Endodermal cell (in vitro differentiated cells): ENCODE results near the gene TMEM63A. TPM values are rescaled to one million over a fixed set of nuclear protein-coding genes. Genes with fewer than 3 reads are reported as not detected.

ENCODE experiments used
- DNase-seq: peaks from one replicate; pipeline ENCODE4 v3.0.0-alpha.2; 2017
- H3K27ac ChIP-seq: 2 replicates; pipeline ENCODE4 v1.5.1; 2013; ENCODE audit warnings: mild to moderate bottlenecking, low read depth, low read length, moderate library complexity
- H3K27me3 ChIP-seq: 2 replicates; pipeline ENCODE4 v1.6.1; 2013; ENCODE audit warnings: mild to moderate bottlenecking, low read length, moderate library complexity; ENCODE audit not compliant: insufficient read depth, control insufficient read depth, poor library complexity, severe bottlenecking
- H3K36me3 ChIP-seq: 2 replicates; pipeline ENCODE4 v1.7.0; 2013; ENCODE audit warnings: mild to moderate bottlenecking, low read length, moderate library complexity; ENCODE audit not compliant: control insufficient read depth, insufficient read depth
- H3K4me1 ChIP-seq: one replicate; pipeline ENCODE4 v1.7.0; 2013; ENCODE audit warnings: low read length; ENCODE audit not compliant: control insufficient read depth, insufficient read depth
- H3K4me3 ChIP-seq: 2 replicates; pipeline ENCODE4 v1.5.1; 2013; ENCODE audit warnings: mild to moderate bottlenecking, low read length, moderate library complexity
- H3K9ac ChIP-seq: 2 replicates; pipeline ENCODE4 v1.6.1; 2013; ENCODE audit warnings: mild to moderate bottlenecking, low read length, moderate library complexity; ENCODE audit not compliant: poor library complexity, severe bottlenecking; ENCODE audit errors: extremely low read depth
- H3K9me3 ChIP-seq: 2 replicates; pipeline ENCODE4 v1.6.1; 2013; ENCODE audit warnings: mild to moderate bottlenecking, low read length, moderate library complexity; ENCODE audit not compliant: control insufficient read depth
- H3K27ac Mint-ChIP-seq: 2 replicates; pipeline ENCODE4 v1.8.0; 2020; ENCODE audit warnings: mixed read lengths
- H3K27me3 Mint-ChIP-seq: 2 replicates; pipeline ENCODE4 v1.8.0; 2021; ENCODE audit warnings: mild to moderate bottlenecking, mixed read lengths; ENCODE audit not compliant: insufficient read depth
- H3K36me3 Mint-ChIP-seq: 2 replicates; pipeline ENCODE4 v1.8.0; 2020; ENCODE audit warnings: low read depth, mixed read lengths
- H3K4me1 Mint-ChIP-seq: 2 replicates; pipeline ENCODE4 v1.8.0; 2020; ENCODE audit warnings: mixed read lengths
- H3K4me3 Mint-ChIP-seq: 2 replicates; pipeline ENCODE4 v1.8.0; 2020; ENCODE audit warnings: mild to moderate bottlenecking, moderate library complexity, mixed read lengths
- H3K9me3 Mint-ChIP-seq: 2 replicates; pipeline ENCODE4 v1.8.0; 2020; ENCODE audit warnings: mild to moderate bottlenecking, mixed read lengths
- WGBS, 2 experiments: methylation state at CpG; one replicate each; pipeline versions ENCODE4 v1.1.5 to v1.1.7; 2013; ENCODE audit warnings: missing lambda C conversion rate in 2 of 2, mixed read lengths in 1 of 2; ENCODE audit not compliant: insufficient coverage in 1 of 2, insufficient read length in 1 of 2; 5-methylcytosine and 5-hydroxymethylcytosine counted together
- total RNA-seq, 2 donors: library from RNA; stranded (reverse); fragmentation: NEBNext Ultra II Directional in 1 of 2; extraction: Animal tissue kit (Norgen Biotek cat#: 25700) in 1 of 2; gene quantifications; 2 replicates in 1 of 2; 3 replicates in 1 of 2; pipeline ENCODE4 v1.2.1, GENCODE V29; 2021
- TF ChIP-seq, protein P1 (sequence below): fragments of 200-600 bp; sonication (generic); conservative IDR thresholded peaks from 2 replicates; pipeline ENCODE4 v1.5.0; 2021; ENCODE audit warnings: antibody characterized with exemption, mild to moderate bottlenecking

TMEM63A gene
- total RNA-seq, 2 donors from 2014 or later: 194 to 232 TPM

DNA sequence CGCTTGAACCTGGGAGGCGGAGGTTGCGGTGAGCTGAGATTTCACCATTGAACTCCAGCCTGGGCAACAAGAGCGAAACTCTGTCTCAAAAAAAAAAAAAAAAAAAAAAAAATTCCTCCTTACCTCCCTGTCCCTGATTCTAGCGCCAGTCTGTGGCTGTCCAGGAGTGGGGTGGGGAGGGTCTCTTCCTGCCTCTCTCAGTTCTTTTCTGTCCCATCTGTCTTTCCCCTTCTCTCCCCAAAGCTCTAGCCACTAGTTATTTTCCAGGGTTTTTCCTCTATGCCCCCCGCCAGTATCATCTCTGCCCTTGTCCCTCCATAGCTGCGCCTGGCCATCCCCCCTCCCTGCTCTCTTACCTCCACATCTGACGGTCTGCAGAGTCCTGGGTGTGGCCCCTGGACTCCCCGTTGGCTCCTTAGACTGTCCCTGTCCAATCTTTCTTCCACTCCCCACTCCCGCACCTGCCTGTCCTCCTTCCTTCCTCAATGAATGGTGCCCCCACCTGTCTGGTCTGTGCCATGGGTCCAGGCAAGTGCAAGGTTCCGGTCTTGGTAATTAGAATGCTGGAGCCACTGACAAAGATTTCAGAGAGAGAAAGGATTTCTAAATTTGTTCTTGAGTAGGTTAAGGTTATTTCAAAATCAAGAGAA lies 1.6 kb upstream of the TMEM63A start:
- Histone ChIP-seq H3K9ac (peak overlapping the region; percentile 94), H3K36me3 (peaks cover 41% of the 10 kb centered on the region), H3K4me1 (peaks cover 21% of the 10 kb centered on the region), H3K9me3 (no peaks in the 10 kb centered on the region), H3K27ac (no peak overlapping the region), H3K4me3 (peak overlapping the region; percentile 90), H3K27me3 (no peaks in the 10 kb centered on the region)
- peaks cover 19% of the 10 kb centered on the region for H3K36me3 Mint-ChIP-seq
- no peak for DNase-seq
- peak overlapping the region; percentile 87 for H3K4me3 Mint-ChIP-seq
- peak overlapping the region; percentile 94 for H3K27ac Mint-ChIP-seq
- no peaks in the 10 kb centered on the region for H3K9me3 Mint-ChIP-seq
- peaks cover 48% of the 10 kb centered on the region for H3K4me1 Mint-ChIP-seq
- no peaks in the 10 kb centered on the region for H3K27me3 Mint-ChIP-seq
- WGBS, 2 experiments: 79 to 82% methylated on average over 4 to 11 of the region's 11 CpGs
- TF ChIP-seq, protein P1, sequence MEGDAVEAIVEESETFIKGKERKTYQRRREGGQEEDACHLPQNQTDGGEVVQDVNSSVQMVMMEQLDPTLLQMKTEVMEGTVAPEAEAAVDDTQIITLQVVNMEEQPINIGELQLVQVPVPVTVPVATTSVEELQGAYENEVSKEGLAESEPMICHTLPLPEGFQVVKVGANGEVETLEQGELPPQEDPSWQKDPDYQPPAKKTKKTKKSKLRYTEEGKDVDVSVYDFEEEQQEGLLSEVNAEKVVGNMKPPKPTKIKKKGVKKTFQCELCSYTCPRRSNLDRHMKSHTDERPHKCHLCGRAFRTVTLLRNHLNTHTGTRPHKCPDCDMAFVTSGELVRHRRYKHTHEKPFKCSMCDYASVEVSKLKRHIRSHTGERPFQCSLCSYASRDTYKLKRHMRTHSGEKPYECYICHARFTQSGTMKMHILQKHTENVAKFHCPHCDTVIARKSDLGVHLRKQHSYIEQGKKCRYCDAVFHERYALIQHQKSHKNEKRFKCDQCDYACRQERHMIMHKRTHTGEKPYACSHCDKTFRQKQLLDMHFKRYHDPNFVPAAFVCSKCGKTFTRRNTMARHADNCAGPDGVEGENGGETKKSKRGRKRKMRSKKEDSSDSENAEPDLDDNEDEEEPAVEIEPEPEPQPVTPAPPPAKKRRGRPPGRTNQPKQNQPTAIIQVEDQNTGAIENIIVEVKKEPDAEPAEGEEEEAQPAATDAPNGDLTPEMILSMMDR: no peak

- Mint-ChIP-seq H3K9me3 (no peaks in the 10 kb centered on the region), H3K4me3 (peak overlapping the region; percentile 87), H3K27ac (peak overlapping the region; percentile 98), H3K27me3 (no peaks in the 10 kb centered on the region), H3K4me1 (peaks cover 47% of the 10 kb centered on the region), H3K36me3 (peaks cover 13% of the 10 kb centered on the region)
- peak overlapping the region; percentile 90 for H3K4me3 ChIP-seq
- H3K9ac ChIP-seq: peak overlapping the region; percentile 94
- no peak overlapping the region for H3K27ac ChIP-seq
- DNase-seq: peak; percentile 85
- no peaks in the 10 kb centered on the region for H3K9me3 ChIP-seq
- TF ChIP-seq, protein P1: no peak
- peaks cover 35% of the 10 kb centered on the region for H3K36me3 ChIP-seq
- no peaks in the 10 kb centered on the region for H3K27me3 ChIP-seq
- peaks cover 21% of the 10 kb centered on the region for H3K4me1 ChIP-seq
- 9 to 14% methylated on average over 26 to 63 of the region's 63 CpGs for WGBS, 2 experiments
Observed at GRCh38 chr1:225882694-225883615, 775 bp upstream of the TMEM63A start.

- TF ChIP-seq, protein P1: no peak
- H3K27ac Mint-ChIP-seq: peak overlapping the region; percentile 98
- H3K4me1 Mint-ChIP-seq: peaks cover 50% of the 10 kb centered on the region
- Histone ChIP-seq H3K27ac (no peak overlapping the region), H3K9me3 (no peaks in the 10 kb centered on the region), H3K4me1 (peaks cover 27% of the 10 kb centered on the region), H3K9ac (peak overlapping the region; percentile 94), H3K36me3 (peaks cover 35% of the 10 kb centered on the region), H3K27me3 (no peaks in the 10 kb centered on the region), H3K4me3 (peak overlapping the region; percentile 90)
- H3K9me3 Mint-ChIP-seq: no peaks in the 10 kb centered on the region
- H3K27me3 Mint-ChIP-seq: no peaks in the 10 kb centered on the region
- peak; percentile 83 for DNase-seq
- 6 to 15% methylated on average over 15 to 25 of the region's 25 CpGs for WGBS, 2 experiments
- H3K4me3 Mint-ChIP-seq: peak overlapping the region; percentile 87
- H3K36me3 Mint-ChIP-seq: peaks cover 15% of the 10 kb centered on the region
Observed at GRCh38 chr1:225881081-225881958, 860 bp downstream of the TMEM63A start.
